Astrocyte (in vitro differentiated cells and primary cell): ENCODE measurements around the gene RPEL1. TPM values are rescaled to one million over a fixed set of nuclear protein-coding genes. Genes with fewer than 3 reads are reported as not detected.

Experiments
- DNase-seq: peaks from one replicate; pipeline ENCODE4 v3.0.0-alpha.2; 2010; ENCODE audit warnings: low read depth
- FAIRE-seq: peaks from 2 replicates; lab custom pipeline; 2011; peaks lifted over from hg19 to GRCh38; lab: Jason Lieb, UNC
- H2AFZ ChIP-seq: 2 replicates; pipeline ENCODE4 v1.6.0; 2012; ENCODE audit warnings: low read depth, low read length, inconsistent platforms
- H3K27ac ChIP-seq: 2 replicates; pipeline ENCODE4 v1.5.1; 2011; ENCODE audit warnings: low read depth, low read length, inconsistent platforms
- H3K27me3 ChIP-seq: 2 replicates; pipeline ENCODE4 v1.6.0; 2011; ENCODE audit warnings: low read length, inconsistent platforms; ENCODE audit not compliant: insufficient read depth
- H3K36me3 ChIP-seq: 2 replicates; pipeline ENCODE4 v1.5.1; 2011; ENCODE audit warnings: low read length, inconsistent platforms; ENCODE audit not compliant: insufficient read depth
- H3K4me1 ChIP-seq: 2 replicates; pipeline ENCODE4 v1.5.1; 2011; ENCODE audit warnings: low read length, inconsistent platforms; ENCODE audit not compliant: insufficient read depth
- H3K4me2 ChIP-seq: 2 replicates; pipeline ENCODE4 v1.6.0; 2012; ENCODE audit warnings: low read length, inconsistent platforms
- H3K4me3 ChIP-seq: 2 replicates; pipeline ENCODE4 v1.5.1; 2011; ENCODE audit warnings: low read depth, mild to moderate bottlenecking, low read length, inconsistent platforms; ENCODE audit not compliant: insufficient read depth
- H3K79me2 ChIP-seq: 2 replicates; pipeline ENCODE4 v1.6.0; 2012; ENCODE audit warnings: mild to moderate bottlenecking, low read length, inconsistent platforms; ENCODE audit not compliant: insufficient read depth
- H3K9ac ChIP-seq: 2 replicates; pipeline ENCODE4 v1.6.0; 2012; ENCODE audit warnings: mild to moderate bottlenecking, low read length, inconsistent platforms
- H3K9me3 ChIP-seq: 2 replicates; pipeline ENCODE4 v1.5.1; 2012; ENCODE audit warnings: low read depth, mild to moderate bottlenecking, low read length, inconsistent platforms; ENCODE audit not compliant: insufficient read depth
- H4K20me1 ChIP-seq: 2 replicates; pipeline ENCODE4 v1.6.0; 2012; ENCODE audit warnings: low read length, inconsistent platforms; ENCODE audit not compliant: insufficient read depth
- H3K27ac Mint-ChIP-seq: one replicate; pipeline ENCODE4 v1.8.0; 2021; ENCODE audit warnings: mild to moderate bottlenecking, mixed read lengths; ENCODE audit not compliant: unreplicated experiment
- H3K27me3 Mint-ChIP-seq: one replicate; pipeline ENCODE4 v1.8.0; 2021; ENCODE audit warnings: low read depth, mixed read lengths; ENCODE audit not compliant: unreplicated experiment
- H3K36me3 Mint-ChIP-seq: one replicate; pipeline ENCODE4 v1.8.0; 2021; ENCODE audit warnings: low read depth, mixed read lengths; ENCODE audit not compliant: unreplicated experiment
- H3K4me1 Mint-ChIP-seq: one replicate; pipeline ENCODE4 v1.8.0; 2021; ENCODE audit warnings: low read depth, mixed read lengths; ENCODE audit not compliant: unreplicated experiment
- H3K4me3 Mint-ChIP-seq: one replicate; pipeline ENCODE4 v1.8.0; 2021; ENCODE audit warnings: mild to moderate bottlenecking, moderate library complexity, mixed read lengths; ENCODE audit not compliant: unreplicated experiment
- H3K9me3 Mint-ChIP-seq: one replicate; pipeline ENCODE4 v1.8.0; 2021; ENCODE audit warnings: mild to moderate bottlenecking, mixed read lengths; ENCODE audit not compliant: unreplicated experiment
- EZH2 ChIP-seq: IDR thresholded peaks from 2 replicates; pipeline ENCODE4 v1.6.1; 2012; ENCODE audit warnings: mild to moderate bottlenecking, low read length, inconsistent platforms; ENCODE audit not compliant: insufficient read depth
- total RNA-seq: library from RNA; stranded (reverse); gene quantifications from 2 replicates; pipeline ENCODE4 v1.2.1, GENCODE V29; 2021
- TF ChIP-seq, protein P1 (sequence below): IDR thresholded peaks from 2 replicates; pipeline ENCODE4 v1.5.1; 2011; ENCODE audit warnings: low read depth, mild to moderate bottlenecking, inconsistent platforms, low read length, moderate library complexity; ENCODE audit not compliant: insufficient read depth

Gene RPEL1
- total RNA-seq, 1 donor from 2014 or later = not detected

DNA sequence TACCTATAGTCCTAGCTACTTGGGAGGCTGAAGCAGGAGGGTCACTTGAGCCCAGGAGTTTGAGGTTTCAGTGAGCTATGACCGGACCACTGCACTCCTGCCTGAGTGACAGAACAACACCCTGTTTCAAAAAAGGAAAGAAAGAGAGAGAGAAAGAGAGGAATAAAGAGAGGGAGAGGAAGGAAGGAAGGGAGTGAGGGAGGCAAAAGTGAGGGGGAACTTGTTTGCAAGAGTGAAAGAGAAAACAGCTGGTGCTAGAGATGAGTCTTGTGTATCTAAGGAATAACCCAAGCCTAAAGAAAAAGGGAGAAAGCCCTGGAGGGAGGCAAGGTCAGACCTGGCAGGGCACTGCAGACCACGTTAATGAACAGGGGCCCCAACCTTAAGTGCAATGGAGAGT is 47.8 kb upstream of the RPEL1 start:
- TF ChIP-seq EZH2 = no peak
- TF ChIP-seq, protein P1, sequence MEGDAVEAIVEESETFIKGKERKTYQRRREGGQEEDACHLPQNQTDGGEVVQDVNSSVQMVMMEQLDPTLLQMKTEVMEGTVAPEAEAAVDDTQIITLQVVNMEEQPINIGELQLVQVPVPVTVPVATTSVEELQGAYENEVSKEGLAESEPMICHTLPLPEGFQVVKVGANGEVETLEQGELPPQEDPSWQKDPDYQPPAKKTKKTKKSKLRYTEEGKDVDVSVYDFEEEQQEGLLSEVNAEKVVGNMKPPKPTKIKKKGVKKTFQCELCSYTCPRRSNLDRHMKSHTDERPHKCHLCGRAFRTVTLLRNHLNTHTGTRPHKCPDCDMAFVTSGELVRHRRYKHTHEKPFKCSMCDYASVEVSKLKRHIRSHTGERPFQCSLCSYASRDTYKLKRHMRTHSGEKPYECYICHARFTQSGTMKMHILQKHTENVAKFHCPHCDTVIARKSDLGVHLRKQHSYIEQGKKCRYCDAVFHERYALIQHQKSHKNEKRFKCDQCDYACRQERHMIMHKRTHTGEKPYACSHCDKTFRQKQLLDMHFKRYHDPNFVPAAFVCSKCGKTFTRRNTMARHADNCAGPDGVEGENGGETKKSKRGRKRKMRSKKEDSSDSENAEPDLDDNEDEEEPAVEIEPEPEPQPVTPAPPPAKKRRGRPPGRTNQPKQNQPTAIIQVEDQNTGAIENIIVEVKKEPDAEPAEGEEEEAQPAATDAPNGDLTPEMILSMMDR = no peak
- Histone ChIP-seq H3K9ac (no peak overlapping the region), H3K27ac (no peak overlapping the region), H3K4me2 (no peak overlapping the region), H4K20me1 (no peaks in the 10 kb centered on the region), H2AFZ (no peak overlapping the region), H3K36me3 (no peaks in the 10 kb centered on the region), H3K4me3 (no peak overlapping the region), H3K79me2 (no peaks in the 10 kb centered on the region), H3K27me3 (no peaks in the 10 kb centered on the region), H3K9me3 (no peaks in the 10 kb centered on the region), H3K4me1 (peaks cover 12% of the 10 kb centered on the region)
- Mint-ChIP-seq H3K27me3 (no peaks in the 10 kb centered on the region), H3K36me3 (no peaks in the 10 kb centered on the region), H3K9me3 (no peaks in the 10 kb centered on the region), H3K4me1 (peaks cover 8% of the 10 kb centered on the region), H3K4me3 (no peak overlapping the region), H3K27ac (no peak overlapping the region)
- FAIRE-seq (no peak), DNase-seq (no peak)

DNA sequence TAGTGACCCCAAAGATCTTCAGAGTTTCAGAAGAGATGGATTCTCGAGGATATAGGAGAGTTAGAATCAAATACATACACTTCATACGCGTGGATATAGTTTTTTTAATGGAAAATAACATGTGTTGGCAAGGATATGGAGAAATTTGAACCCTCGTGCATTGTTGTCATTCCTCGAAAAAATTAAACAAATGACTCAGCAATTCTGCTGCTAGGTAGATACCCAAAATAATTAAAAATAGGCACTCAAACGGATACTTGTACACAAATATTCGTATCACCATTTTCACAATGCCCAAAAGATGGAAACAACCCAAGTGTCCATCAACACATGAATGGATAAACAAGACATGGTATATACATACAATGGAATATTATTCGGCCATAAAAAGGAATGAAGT is 47.0 kb upstream of the RPEL1 start:
- no peaks in the 10 kb centered on the region for H3K27me3 Mint-ChIP-seq
- H4K20me1 ChIP-seq = no peaks in the 10 kb centered on the region
- no peaks in the 10 kb centered on the region for H3K9me3 ChIP-seq
- no peaks in the 10 kb centered on the region for H3K36me3 Mint-ChIP-seq
- H3K4me3 Mint-ChIP-seq = no peak overlapping the region
- no peak overlapping the region for H3K27ac ChIP-seq
- no peaks in the 10 kb centered on the region for H3K79me2 ChIP-seq
- FAIRE-seq = no peak
- no peak overlapping the region for H3K4me3 ChIP-seq
- H3K36me3 ChIP-seq = no peaks in the 10 kb centered on the region
- H3K27ac Mint-ChIP-seq = no peak overlapping the region
- no peaks in the 10 kb centered on the region for H3K27me3 ChIP-seq
- H3K9me3 Mint-ChIP-seq = no peaks in the 10 kb centered on the region
- no peak for DNase-seq
- H2AFZ ChIP-seq = no peak overlapping the region
- H3K4me1 Mint-ChIP-seq = peaks cover 8% of the 10 kb centered on the region
- H3K9ac ChIP-seq = no peak overlapping the region
- H3K4me2 ChIP-seq = no peak overlapping the region
- TF ChIP-seq, protein P1 = no peak
- no peak for TF ChIP-seq EZH2
- H3K4me1 ChIP-seq = peaks cover 8% of the 10 kb centered on the region

DNA sequence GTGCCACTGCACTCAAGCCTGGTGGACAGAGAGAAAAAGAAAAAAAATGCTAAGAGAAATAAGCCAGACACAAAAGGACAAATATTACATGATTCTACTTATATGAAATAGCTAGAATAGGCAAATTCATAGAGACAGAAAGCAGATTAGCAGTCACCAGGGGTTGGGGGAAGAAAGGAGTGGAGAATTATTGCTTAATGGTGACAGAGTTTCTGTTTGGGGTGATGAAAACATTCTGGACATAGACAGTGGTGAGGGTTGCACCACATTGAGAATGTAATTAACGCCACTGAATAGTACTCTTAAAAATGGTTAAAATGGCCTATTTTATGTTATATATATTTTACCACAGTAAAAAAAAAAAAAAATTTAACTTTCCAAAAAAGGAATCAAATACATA is 46.2 kb upstream of the RPEL1 start:
- no peaks in the 10 kb centered on the region for H3K27me3 Mint-ChIP-seq
- no peaks in the 10 kb centered on the region for H3K4me1 ChIP-seq
- no peaks in the 10 kb centered on the region for H3K36me3 Mint-ChIP-seq
- H3K27me3 ChIP-seq = no peaks in the 10 kb centered on the region
- DNase-seq = no peak
- H3K4me3 ChIP-seq = no peak overlapping the region
- no peak overlapping the region for H3K27ac ChIP-seq
- no peak overlapping the region for H2AFZ ChIP-seq
- no peaks in the 10 kb centered on the region for H4K20me1 ChIP-seq
- TF ChIP-seq, protein P1 = no peak
- no peak for TF ChIP-seq EZH2
- H3K4me2 ChIP-seq = no peak overlapping the region
- no peaks in the 10 kb centered on the region for H3K9me3 Mint-ChIP-seq
- no peak overlapping the region for H3K27ac Mint-ChIP-seq
- no peaks in the 10 kb centered on the region for H3K9me3 ChIP-seq
- peaks cover 8% of the 10 kb centered on the region for H3K4me1 Mint-ChIP-seq
- no peak overlapping the region for H3K9ac ChIP-seq
- no peaks in the 10 kb centered on the region for H3K36me3 ChIP-seq
- no peaks in the 10 kb centered on the region for H3K79me2 ChIP-seq
- no peak for FAIRE-seq
- H3K4me3 Mint-ChIP-seq = no peak overlapping the region
